Activated CD8-positive, alpha-beta memory T cell treated with anti-CD3 and anti-CD28 coated beads, Interleukin-2, amount 50 U/mL, for 4 hours (primary cell): ENCODE measurements around the gene CSMD2.
A peak's percentile ranks its signal among the peaks of the same experiment; 100 is the strongest.

ENCODE experiments used
- DNase-seq: peaks from one replicate; pipeline ENCODE4 v3.0.0-alpha.2; 2020

The CSMD2 gene

DNA sequence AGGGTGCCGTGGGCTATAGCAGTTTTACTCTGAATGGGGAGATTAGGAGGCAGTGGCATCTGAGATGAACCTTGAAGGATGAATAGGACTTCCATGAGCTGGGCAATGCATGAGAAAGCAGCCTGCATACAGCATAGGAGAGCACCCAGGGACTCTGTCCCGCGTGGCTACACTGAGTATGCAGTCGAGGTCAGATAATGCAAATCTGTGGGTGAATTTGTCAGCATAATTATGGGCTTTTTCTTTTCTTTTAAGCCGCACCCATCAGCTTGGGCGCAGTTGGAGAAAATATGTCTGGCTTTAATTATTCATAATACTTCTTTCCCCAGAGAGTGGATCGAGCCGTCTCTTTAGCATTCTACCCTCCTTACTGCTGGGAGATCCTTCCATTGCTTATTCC is 504.1 kb downstream of the CSMD2 start:
- DNase-seq: no peak

DNA sequence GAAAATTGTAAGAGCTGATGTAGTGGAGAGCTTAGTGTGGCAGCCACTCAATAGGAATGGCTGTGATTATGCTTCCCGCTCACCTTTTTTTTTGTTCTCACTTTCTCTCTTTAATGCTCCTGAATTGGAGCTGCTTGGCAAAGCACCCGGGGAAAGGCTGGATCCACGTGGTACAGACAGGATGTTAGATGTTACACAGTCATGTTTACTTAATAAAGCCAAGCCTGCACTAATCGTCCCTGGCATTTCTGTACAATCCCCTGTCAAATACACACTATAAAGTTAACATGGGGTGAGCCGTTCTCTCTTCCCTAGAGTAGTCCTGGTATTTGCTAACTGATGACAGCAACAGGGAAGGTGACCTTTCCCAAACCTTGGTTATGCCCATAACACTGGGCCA is 504.8 kb downstream of the CSMD2 start:
- no peak for DNase-seq

DNA sequence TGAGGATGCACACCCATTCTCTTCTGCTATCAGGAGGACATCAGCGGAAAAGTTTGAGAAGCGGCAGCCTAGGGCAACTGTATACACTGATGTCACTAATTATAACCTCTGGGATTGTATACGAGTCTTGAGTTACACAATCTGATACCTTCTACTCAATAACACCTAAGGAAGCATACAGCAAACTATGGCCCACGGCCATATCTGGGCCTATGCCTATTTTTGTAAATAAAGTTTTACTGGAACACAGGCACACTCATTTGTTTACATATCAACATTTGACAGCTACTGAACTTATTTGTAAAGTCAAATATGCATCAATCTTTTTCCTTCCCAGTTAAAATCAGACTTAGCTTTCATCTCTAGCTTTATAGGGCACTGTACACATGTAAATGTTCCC is 505.4 kb downstream of the CSMD2 start:
- no peak for DNase-seq

DNA sequence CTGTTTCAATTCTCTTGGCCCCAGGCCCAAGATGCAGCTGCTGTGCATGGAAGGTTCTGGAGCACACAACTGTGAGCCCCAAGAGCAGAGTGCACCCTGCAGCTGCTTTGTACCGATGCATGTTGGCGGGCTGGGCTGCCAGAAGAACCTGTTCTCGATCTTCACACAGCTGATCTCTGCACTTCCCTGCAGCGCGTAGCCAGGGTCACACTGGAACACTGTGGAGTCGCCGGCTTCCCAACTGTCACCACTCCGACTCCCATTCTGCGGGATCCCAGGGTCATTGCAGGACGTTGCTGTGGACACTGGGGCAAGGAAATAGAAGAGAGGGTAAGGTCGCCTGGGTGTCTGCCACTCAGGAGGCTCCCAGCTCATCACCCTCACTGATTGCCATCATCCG is 507.2 kb downstream of the CSMD2 start:
- no peak for DNase-seq

GRCh38 chr1:33656467-33657005 is 508.5 kb downstream of the CSMD2 start:
- no peak for DNase-seq

DNA sequence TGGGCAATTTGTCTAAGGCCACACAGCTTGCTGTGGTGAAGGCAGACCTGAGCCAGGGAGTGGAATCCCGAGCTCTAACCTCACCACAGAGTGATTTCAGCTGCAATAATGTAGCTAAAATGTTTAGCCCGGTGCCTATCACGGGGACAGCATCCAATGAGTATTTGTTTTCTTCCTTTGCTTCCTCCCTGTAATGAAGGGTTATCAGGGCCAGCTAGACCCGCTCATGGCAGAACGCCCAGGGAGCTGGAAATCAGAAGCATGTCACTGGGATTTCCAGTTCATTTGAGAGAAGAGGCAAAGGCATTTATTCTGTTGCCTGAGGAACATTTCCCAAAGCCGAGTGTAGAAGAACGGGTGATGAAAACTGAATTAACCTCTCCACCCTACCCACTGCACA is 509.5 kb downstream of the CSMD2 start:
- DNase-seq: no peak

DNA sequence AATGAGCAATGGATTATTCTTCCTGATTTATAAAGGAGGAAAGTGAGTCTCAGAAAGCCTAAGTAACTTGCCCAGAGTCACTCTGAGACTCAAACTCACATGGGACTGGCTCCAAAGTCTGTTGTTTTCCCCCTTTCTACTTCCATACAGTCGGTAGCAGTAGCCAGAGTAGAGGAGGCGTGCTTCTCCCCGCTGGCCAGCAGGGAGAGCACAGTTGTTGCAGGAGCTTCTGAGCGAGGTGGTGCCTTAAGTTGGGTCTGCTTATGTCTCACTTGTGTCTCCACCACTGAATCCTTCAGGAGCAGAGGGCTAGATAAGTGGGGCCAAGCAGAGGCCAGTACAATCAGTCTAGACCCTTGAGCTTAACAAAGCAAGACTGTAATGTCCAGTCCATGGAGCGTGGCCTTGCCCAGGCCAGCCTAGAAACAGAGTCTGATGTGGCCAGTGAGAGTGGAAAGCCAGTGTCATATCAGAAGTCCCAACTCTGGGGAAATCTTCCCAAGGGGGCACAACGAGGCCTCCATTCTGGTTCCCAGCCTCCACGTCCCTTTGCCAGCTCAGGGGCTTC is 510.7 kb downstream of the CSMD2 start:
- no peak for DNase-seq

GRCh38 chr1:33653226-33653625 is 511.8 kb downstream of the CSMD2 start:
- no peak for DNase-seq

- DNase-seq: no peak
Observed at GRCh38 chr1:33650708-33651107, 514.3 kb downstream of the CSMD2 start.

DNA sequence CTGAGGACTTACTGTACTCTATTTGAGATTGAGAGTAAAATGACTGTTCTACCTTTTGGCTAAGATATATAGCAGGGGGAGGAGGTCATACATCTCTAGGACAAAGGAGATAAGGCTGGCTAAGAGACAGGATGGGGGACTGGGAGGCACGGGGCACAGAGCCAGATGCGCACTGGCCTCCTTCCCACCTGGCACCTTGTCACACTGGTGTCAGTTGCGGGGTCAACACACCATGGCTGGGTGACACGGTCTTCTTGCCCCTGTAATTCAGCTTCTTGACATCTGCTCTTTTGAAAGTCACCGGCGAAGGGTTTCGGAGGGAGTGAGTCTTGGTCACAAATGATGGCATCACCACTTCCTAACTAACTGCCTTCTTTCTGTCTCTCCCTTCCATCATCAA is 515.3 kb downstream of the CSMD2 start:
- no peak for DNase-seq

GRCh38 chr1:33643216-33643615 is 521.8 kb downstream of the CSMD2 start:
- DNase-seq: no peak

DNA sequence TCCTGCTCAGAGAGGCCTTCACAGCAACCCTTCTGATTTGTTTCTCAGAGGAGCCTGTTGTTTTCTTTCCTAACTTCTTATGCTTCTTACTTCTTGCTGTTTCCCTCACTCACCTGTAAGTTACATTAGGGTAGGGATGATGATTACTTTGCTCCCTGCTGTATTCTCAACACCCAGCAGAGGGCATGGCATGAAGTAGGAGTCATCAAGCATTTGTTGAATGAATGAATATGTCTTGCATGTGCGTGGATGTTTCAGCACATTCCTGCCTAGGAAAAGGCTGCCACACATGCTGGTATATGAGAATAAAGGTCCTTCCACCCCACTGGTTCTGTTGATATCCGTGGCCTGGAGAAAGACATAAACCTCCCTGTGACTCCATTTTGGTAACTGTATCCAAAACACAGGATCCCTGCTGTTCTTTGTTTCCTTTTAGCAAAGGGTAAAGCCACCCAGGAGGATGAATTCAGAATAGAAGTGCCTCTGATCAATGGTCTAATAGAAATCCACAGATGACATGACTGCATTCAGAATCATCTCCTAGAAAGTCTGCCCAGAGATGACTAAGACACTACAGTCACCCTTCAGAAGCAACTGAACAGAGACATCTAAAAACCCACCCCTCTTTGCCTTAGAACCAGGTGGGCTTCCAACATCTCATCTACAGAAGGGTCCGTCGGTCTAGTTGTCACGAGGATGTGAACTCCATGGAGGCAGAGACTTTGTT is 523.8 kb downstream of the CSMD2 start:
- no peak for DNase-seq

- no peak for DNase-seq
Observed at GRCh38 chr1:33640114-33640660, 524.8 kb downstream of the CSMD2 start.

DNA sequence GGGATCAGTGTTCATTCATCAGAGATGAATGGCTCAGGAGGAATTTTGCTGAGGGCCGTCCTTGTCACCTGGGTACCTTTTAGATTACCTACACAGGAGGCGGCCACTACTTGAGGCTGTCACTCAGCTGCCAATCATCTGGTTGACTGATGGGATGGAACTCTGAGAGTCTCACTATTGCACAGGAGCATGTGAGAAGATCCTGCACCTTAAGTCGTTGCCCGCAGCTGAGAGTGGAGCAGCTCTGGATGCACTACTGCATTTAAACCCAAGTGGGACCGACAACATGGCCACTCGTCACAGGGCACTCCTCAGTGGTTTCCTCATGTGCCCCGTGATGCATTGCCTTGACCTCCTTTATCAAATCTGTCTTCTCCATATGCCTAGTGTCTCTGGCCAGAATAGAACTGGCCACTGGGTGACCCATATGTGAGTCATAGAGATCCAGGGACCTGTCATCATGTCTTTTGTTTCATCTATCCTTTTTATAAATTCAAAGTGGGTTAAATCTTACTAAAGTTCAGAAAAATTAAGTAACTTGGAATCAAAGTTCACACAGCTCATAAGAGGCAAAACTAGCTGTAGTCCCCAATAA is 527.1 kb downstream of the CSMD2 start:
- DNase-seq: no peak

DNA sequence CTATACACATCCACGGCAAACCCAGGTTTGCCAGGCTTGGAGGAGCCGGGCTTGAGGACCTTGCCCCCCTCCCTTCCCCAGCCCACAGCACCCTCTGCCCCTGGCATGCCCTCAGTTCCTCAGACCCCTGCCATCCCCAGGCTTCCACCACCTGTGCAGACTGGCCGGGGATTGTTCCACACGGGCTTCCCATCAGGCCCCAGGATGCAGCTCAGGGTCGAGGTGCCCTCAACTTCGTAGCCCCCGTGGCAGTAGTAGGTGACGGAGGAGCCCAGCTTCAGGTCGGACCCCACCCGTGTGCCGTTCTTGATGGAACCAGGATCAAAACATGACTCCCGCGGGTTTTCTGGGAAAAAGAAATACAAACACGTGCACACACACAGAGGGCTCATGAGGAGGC is 528.8 kb downstream of the CSMD2 start:
- DNase-seq: no peak

DNA sequence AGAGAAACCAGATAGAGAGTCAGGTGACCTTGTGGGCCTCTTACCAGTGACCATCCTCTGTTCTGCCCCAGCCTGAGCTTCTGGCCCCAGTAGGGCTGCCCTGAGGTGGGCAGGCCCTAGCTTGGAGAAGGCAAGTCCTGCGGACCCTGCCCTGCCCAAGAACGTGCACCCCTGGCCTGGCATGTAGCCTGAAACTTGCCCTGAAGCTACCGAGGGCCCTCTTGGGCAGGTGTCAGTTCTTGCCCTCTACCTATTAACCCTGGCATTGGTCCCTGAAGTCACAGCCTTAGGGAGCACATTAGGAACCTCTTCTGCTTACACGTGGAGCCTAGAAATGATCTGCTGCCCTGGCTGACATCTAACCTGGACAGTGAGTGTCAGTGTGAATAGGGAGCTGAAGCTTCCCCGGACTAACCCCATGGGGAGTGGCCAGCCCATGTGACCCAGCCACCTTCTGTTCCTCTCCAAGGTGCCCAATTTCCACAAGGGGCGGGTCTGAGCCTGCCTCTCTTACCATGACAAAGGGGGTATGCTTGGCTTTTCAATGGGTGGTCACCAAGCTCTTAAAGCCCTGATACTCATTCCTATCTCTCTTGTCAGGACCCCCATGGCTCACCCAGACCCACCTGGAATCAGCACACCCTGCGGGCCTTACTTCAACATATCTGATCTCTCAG is 529.6 kb downstream of the CSMD2 start:
- no peak for DNase-seq

- no peak for DNase-seq
Observed at GRCh38 chr1:33634806-33635205, 530.2 kb downstream of the CSMD2 start.

DNA sequence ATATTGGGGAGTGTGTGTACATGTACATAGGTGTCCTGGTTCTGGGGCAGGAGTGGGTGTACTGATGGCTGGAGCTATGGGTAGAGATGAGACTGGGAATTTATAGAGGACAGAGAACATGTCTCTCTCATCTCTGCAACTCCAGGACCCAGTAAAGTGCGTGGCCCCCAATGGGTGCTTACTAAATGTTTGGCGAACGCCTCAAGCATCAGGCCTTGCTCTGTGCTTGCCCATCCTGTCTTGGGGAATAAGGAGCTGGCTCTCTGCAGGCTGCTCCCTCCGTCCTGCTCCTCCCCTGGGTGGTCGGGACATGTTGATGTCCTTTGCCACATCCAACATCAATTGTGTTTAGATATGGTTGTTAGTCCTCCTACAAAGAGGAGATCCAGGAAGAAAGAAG is 530.9 kb downstream of the CSMD2 start:
- DNase-seq: no peak

DNA sequence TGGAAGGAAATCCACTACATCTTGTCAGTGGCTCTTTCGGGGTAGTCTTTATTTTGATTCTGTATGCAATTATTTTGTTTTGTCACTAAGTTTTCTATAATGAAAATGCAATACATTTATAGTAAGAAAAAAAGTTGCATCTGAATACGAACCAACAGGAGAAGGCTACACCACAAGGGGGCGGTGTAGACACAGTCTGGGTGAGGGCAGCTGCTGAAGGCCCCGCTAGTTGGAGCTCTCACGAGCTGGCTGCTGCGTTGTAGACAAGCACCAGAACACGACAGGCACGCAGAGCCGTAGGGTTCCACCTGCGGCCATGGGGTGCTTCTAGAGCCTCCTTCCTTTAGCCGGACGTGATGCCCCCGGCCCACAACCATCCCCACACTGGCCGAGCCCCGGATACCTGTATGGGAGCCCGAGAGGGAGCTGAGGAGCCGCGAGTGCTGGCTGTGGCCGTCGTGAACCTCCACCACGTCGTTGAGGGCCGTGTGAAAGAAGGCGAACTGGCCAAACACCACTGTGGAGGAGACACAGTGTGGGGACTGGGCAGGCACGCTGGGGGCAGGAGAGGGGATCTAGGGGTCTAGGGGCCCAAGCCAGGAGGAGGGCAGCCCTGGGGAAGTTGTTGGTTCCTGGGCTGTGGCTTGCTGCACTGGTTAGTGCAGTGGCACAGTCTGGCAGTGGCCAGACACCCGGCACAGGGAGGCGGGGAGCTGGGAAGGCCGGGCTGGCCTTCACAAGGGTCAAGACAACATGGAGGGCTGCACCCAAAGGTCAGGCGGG is 531.8 kb downstream of the CSMD2 start:
- peak; percentile 82 for DNase-seq

DNA sequence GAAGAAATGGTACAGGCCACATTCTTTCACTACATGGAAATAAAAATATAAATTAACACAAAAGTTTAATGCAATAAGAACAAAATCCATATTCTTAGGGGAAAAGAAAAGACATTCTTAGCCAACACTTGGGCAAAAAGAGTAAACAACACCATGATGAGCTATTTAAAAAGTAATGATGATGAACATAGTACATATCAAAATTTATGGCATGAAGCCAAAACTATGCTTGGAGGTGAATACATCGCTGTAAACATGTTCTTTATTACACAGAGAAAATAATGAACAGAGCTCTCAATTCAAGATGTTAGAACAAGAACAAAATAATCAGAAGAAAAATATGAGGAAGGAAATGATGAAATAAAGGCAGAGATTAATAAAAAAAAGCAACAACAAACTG is 534.3 kb downstream of the CSMD2 start:
- DNase-seq: no peak

DNA sequence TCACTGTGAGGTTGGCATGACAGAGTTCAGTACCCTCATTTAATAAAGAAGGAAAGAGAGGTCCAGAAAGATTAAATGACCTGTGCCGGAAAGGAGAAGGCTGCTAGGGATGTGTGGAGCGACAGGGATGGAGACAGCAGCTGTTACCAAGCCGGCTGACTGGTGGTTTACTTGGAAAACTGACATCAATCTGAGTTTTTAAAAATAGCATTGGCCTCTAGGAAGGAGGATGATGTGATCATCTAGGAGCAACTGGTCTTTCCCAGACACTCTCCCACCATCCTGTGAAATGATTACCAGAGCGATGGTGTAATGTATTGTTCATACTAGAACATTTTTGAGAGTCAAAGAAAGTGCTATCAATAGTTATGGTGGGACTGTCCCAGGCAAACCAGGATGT is 538.2 kb downstream of the CSMD2 start:
- DNase-seq: no peak

DNA sequence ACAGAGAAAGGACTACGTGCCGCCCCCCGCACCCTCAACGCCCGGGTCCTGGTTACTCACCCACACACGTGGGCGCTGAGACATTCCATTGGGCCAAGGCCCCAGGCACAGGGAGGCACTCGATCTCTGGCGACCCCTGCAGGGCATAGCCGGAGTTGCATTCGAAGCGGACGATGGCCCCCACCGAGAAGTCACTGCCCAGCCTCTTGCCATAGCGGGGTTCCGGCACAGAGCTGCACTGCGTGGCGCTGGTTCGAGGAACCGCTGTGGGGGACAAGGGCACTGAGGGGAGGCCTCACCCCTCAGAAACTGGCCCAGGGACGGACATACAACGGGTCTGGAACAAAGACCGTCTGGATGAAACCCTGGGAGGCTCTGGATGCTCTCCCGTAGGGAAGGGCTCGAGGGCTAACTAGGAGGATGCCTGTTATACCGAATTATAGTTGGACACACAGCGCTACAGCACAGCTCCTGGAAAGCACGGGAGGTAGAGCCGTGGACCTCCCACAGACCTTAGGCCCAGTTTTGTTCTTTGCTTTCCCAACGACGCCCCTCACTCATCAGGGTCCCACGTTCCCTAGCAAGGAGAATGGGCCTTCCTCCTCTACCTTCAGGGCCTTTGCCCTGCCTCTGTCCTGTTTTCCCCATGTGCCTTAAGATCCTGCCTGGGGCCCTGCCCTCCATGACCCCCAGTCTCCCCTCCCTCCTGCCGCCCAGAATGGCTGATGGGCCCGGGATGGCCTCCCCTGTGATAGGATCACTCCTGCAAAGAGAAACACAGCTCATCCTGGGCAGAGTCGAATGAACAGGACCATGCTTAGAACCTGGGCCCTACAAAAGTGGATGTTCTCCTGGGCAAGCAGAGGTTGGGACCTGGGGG is 539.8 kb downstream of the CSMD2 start:
- no peak for DNase-seq
